ENCODE measurements around the gene C5orf22.

The C5orf22 gene

GRCh38 chr5:31551878-31552277, 19.8 kb downstream of the C5orf22 start:
- no peak overlapping the region for H3K4me3 ChIP-seq (ENCODE audit: low read length)
- peaks cover 7% of the 10 kb centered on the region for H3K36me3 ChIP-seq (replicated peaks; ENCODE audit: low read depth, low read length)
- H2AFZ ChIP-seq (ENCODE audit: low read depth, low read length) = no peak overlapping the region
- H3K4me1 ChIP-seq (ENCODE audit: low read length) = no peaks in the 10 kb centered on the region
- no peak overlapping the region for H3K27ac ChIP-seq (ENCODE audit: low read length)
- no peaks in the 10 kb centered on the region for H3K9me3 ChIP-seq (ENCODE audit: insufficient read depth, low read length)
- no peaks in the 10 kb centered on the region for H3K79me2 ChIP-seq (ENCODE audit: low read length)
- no peak overlapping the region for H3K9ac ChIP-seq (ENCODE audit: low read length)
- no peak overlapping the region for H3K4me2 ChIP-seq (ENCODE audit: low read length)
- TF ChIP-seq EZH2phosphoT487 (IDR thresholded peaks at IDR 0.05; ENCODE audit: low read depth) = no peak
- TF ChIP-seq, protein P1, sequence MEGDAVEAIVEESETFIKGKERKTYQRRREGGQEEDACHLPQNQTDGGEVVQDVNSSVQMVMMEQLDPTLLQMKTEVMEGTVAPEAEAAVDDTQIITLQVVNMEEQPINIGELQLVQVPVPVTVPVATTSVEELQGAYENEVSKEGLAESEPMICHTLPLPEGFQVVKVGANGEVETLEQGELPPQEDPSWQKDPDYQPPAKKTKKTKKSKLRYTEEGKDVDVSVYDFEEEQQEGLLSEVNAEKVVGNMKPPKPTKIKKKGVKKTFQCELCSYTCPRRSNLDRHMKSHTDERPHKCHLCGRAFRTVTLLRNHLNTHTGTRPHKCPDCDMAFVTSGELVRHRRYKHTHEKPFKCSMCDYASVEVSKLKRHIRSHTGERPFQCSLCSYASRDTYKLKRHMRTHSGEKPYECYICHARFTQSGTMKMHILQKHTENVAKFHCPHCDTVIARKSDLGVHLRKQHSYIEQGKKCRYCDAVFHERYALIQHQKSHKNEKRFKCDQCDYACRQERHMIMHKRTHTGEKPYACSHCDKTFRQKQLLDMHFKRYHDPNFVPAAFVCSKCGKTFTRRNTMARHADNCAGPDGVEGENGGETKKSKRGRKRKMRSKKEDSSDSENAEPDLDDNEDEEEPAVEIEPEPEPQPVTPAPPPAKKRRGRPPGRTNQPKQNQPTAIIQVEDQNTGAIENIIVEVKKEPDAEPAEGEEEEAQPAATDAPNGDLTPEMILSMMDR (IDR thresholded peaks at IDR 0.05; ENCODE audit: low read depth, low read length) = no peak
- H4K20me1 ChIP-seq (ENCODE audit: insufficient read depth, low read length) = no peaks in the 10 kb centered on the region
- no peaks in the 10 kb centered on the region for H3K27me3 ChIP-seq (ENCODE audit: low read depth, low read length)

GRCh38 chr5:31553863-31554262, 21.8 kb downstream of the C5orf22 start:
- Histone ChIP-seq H4K20me1 (ENCODE audit: insufficient read depth, low read length) (no peaks in the 10 kb centered on the region), H3K4me2 (ENCODE audit: low read length) (no peak overlapping the region), H2AFZ (ENCODE audit: low read depth, low read length) (no peak overlapping the region), H3K27ac (ENCODE audit: low read length) (no peak overlapping the region), H3K9ac (ENCODE audit: low read length) (no peak overlapping the region), H3K27me3 (ENCODE audit: low read depth, low read length) (no peaks in the 10 kb centered on the region), H3K79me2 (ENCODE audit: low read length) (no peaks in the 10 kb centered on the region), H3K36me3 (replicated peaks; ENCODE audit: low read depth, low read length) (peaks cover 7% of the 10 kb centered on the region), H3K9me3 (ENCODE audit: insufficient read depth, low read length) (no peaks in the 10 kb centered on the region), H3K4me1 (ENCODE audit: low read length) (no peaks in the 10 kb centered on the region), H3K4me3 (ENCODE audit: low read length) (no peak overlapping the region)
- no peak for TF ChIP-seq EZH2phosphoT487 (IDR thresholded peaks at IDR 0.05; ENCODE audit: low read depth)

GRCh38 chr5:31554552-31554951, 22.5 kb downstream of the C5orf22 start:
- peaks cover 7% of the 10 kb centered on the region for H3K36me3 ChIP-seq (replicated peaks; ENCODE audit: low read depth, low read length)
- no peak overlapping the region for H3K9ac ChIP-seq (ENCODE audit: low read length)
- H4K20me1 ChIP-seq (ENCODE audit: insufficient read depth, low read length) = no peaks in the 10 kb centered on the region
- no peak overlapping the region for H3K27ac ChIP-seq (ENCODE audit: low read length)
- H3K4me2 ChIP-seq (ENCODE audit: low read length) = no peak overlapping the region
- H2AFZ ChIP-seq (ENCODE audit: low read depth, low read length) = no peak overlapping the region
- no peaks in the 10 kb centered on the region for H3K79me2 ChIP-seq (ENCODE audit: low read length)
- TF ChIP-seq EZH2phosphoT487 (IDR thresholded peaks at IDR 0.05; ENCODE audit: low read depth) = no peak
- TF ChIP-seq, protein P1 (IDR thresholded peaks at IDR 0.05; ENCODE audit: low read depth, low read length) = no peak
- no peak overlapping the region for H3K4me3 ChIP-seq (ENCODE audit: low read length)
- no peaks in the 10 kb centered on the region for H3K4me1 ChIP-seq (ENCODE audit: low read length)
- H3K27me3 ChIP-seq (ENCODE audit: low read depth, low read length) = no peaks in the 10 kb centered on the region
- no peaks in the 10 kb centered on the region for H3K9me3 ChIP-seq (ENCODE audit: insufficient read depth, low read length)

GRCh38 chr5:31556461-31556860, 24.4 kb downstream of the C5orf22 start:
- Histone ChIP-seq H3K9ac (ENCODE audit: low read length) (no peak overlapping the region), H3K27ac (ENCODE audit: low read length) (no peak overlapping the region), H3K4me3 (ENCODE audit: low read length) (no peak overlapping the region), H3K27me3 (ENCODE audit: low read depth, low read length) (no peaks in the 10 kb centered on the region), H3K9me3 (ENCODE audit: insufficient read depth, low read length) (no peaks in the 10 kb centered on the region), H3K4me1 (ENCODE audit: low read length) (no peaks in the 10 kb centered on the region), H2AFZ (ENCODE audit: low read depth, low read length) (no peak overlapping the region), H3K4me2 (ENCODE audit: low read length) (no peak overlapping the region), H4K20me1 (ENCODE audit: insufficient read depth, low read length) (no peaks in the 10 kb centered on the region), H3K79me2 (ENCODE audit: low read length) (no peaks in the 10 kb centered on the region), H3K36me3 (replicated peaks; ENCODE audit: low read depth, low read length) (peaks cover 3% of the 10 kb centered on the region)
- TF ChIP-seq, protein P1 (IDR thresholded peaks at IDR 0.05; ENCODE audit: low read depth, low read length) = no peak
- TF ChIP-seq EZH2phosphoT487 (IDR thresholded peaks at IDR 0.05; ENCODE audit: low read depth) = no peak

GRCh38 chr5:31559942-31560341, 27.8 kb downstream of the C5orf22 start:
- no peak overlapping the region for H3K27ac ChIP-seq (ENCODE audit: low read length)
- no peak overlapping the region for H3K4me3 ChIP-seq (ENCODE audit: low read length)
- H3K4me1 ChIP-seq (ENCODE audit: low read length) = no peaks in the 10 kb centered on the region
- H3K4me2 ChIP-seq (ENCODE audit: low read length) = no peak overlapping the region
- TF ChIP-seq, protein P1 (IDR thresholded peaks at IDR 0.05; ENCODE audit: low read depth, low read length) = no peak
- no peak for TF ChIP-seq EZH2phosphoT487 (IDR thresholded peaks at IDR 0.05; ENCODE audit: low read depth)
- H3K79me2 ChIP-seq (ENCODE audit: low read length) = no peaks in the 10 kb centered on the region
- no peak overlapping the region for H3K9ac ChIP-seq (ENCODE audit: low read length)
- no peaks in the 10 kb centered on the region for H4K20me1 ChIP-seq (ENCODE audit: insufficient read depth, low read length)
- no peak overlapping the region for H2AFZ ChIP-seq (ENCODE audit: low read depth, low read length)
- no peaks in the 10 kb centered on the region for H3K27me3 ChIP-seq (ENCODE audit: low read depth, low read length)
- no peaks in the 10 kb centered on the region for H3K36me3 ChIP-seq (replicated peaks; ENCODE audit: low read depth, low read length)
- no peaks in the 10 kb centered on the region for H3K9me3 ChIP-seq (ENCODE audit: insufficient read depth, low read length)

Measured in OCI-LY3 (cell line).